Right atrium auricular region (tissue), 2 donors: ENCODE results near the gene TAAR9. TPM values are rescaled to one million over a fixed set of nuclear protein-coding genes. Genes with fewer than 3 reads are reported as not detected.

Experiments
- DNase-seq: peaks from one replicate; pipeline ENCODE4 v3.0.0-alpha.2; 2019; ENCODE audit warnings: low spot score
- H3K27ac ChIP-seq, 2 donors: fragments of 200-600 bp; sonication (generic); 1 replicate in 1 of 2; 2 replicates in 1 of 2; pipeline ENCODE4 v1.5.1; 2016 to 2019
- H3K27me3 ChIP-seq, 2 donors: fragments of 200-600 bp; sonication (generic); one replicate each; pipeline versions ENCODE4 v1.5.1 to v1.6.0; 2017 to 2019
- H3K36me3 ChIP-seq: fragments of 200-600 bp; sonication (generic); one replicate; pipeline ENCODE4 v1.5.1; 2016
- H3K4me1 ChIP-seq, 2 donors: fragments of 200-600 bp; sonication (generic); one replicate each; pipeline versions ENCODE4 v1.5.1 to v1.6.0; 2017 to 2019
- H3K4me3 ChIP-seq, 2 donors: fragments of 200-600 bp; sonication (generic); 1 replicate in 1 of 2; 2 replicates in 1 of 2; pipeline ENCODE4 v1.5.1; 2017 to 2019; ENCODE audit warnings: mild to moderate bottlenecking in 1 of 2, moderate library complexity in 1 of 2
- H3K9me3 ChIP-seq, 2 donors: fragments of 200-600 bp; sonication (generic); one replicate each; pipeline ENCODE4 v1.5.1; 2019
- CTCF ChIP-seq, 2 donors: fragments of 200-600 bp; sonication (generic); IDR thresholded peaks; one replicate each; pipeline ENCODE4 v1.5.1; 2019; ENCODE audit warnings: antibody characterized with exemption in 2 of 2
- total RNA-seq, 2 donors: library from RNA; depleted of rRNA; stranded (reverse); fragments of >200 nt; gene quantifications; one replicate each; pipeline ENCODE4 v1.1.0, GENCODE V29; 2016

The TAAR9 gene
- total RNA-seq, result not detected

GRCh38 chr6:132537977-132538376 lies at the start of gene TAAR9:
Gene TAAR9, plus strand, starts transcription at chr6:132538277. Its CDS starts 13 bp downstream, at chr6:132538290.
- no peak for TF ChIP-seq CTCF (IDR thresholded peaks at IDR 0.05)
- Histone ChIP-seq H3K27me3 (no peaks in the 10 kb centered on the region), H3K9me3 (no peaks in the 10 kb centered on the region), H3K27ac (no peak within 1 kb of the TSS), H3K4me3 (no peak within 1 kb of the TSS), H3K36me3 (no peaks in the 10 kb centered on the region), H3K4me1 (no peaks in the 10 kb centered on the region)
- no peak for DNase-seq

GRCh38 chr6:132489376-132489775 lies 48.7 kb upstream of the TAAR9 start:
- Histone ChIP-seq H3K9me3 (no peaks in the 10 kb centered on the region), H3K4me1 (peaks cover 0 to 31% of the 10 kb centered on the region in 2 donors), H3K27ac (peak overlapping the region; percentile 63 to 68), H3K36me3 (no peaks in the 10 kb centered on the region), H3K4me3 (no peak overlapping the region), H3K27me3 (no peaks in the 10 kb centered on the region)
- DNase-seq, result no peak
- TF ChIP-seq CTCF (IDR thresholded peaks at IDR 0.05), result no peak

- H3K4me1 ChIP-seq, result peaks cover 0 to 27% of the 10 kb centered on the region in 2 donors
- H3K27ac ChIP-seq, result peak overlapping the region; percentile 63 to 68
- H3K36me3 ChIP-seq, result no peaks in the 10 kb centered on the region
- H3K27me3 ChIP-seq, result no peaks in the 10 kb centered on the region
- no peak overlapping the region for H3K4me3 ChIP-seq
- DNase-seq, result no peak
- H3K9me3 ChIP-seq, result no peaks in the 10 kb centered on the region
- TF ChIP-seq CTCF (IDR thresholded peaks at IDR 0.05), result no peak
Measured at GRCh38 chr6:132490024-132490423, 48.1 kb upstream of the TAAR9 start.

- Histone ChIP-seq H3K36me3 (no peaks in the 10 kb centered on the region), H3K4me1 (peaks cover 0 to 27% of the 10 kb centered on the region in 2 donors), H3K27me3 (no peaks in the 10 kb centered on the region), H3K4me3 (no peak overlapping the region), H3K27ac (peak overlapping the region; percentile 63 to 68), H3K9me3 (no peaks in the 10 kb centered on the region)
- TF ChIP-seq CTCF (IDR thresholded peaks at IDR 0.05), result no peak
- no peak for DNase-seq
Measured at GRCh38 chr6:132490478-132491204, 47.4 kb upstream of the TAAR9 start.

GRCh38 chr6:132491303-132491702 lies 46.8 kb upstream of the TAAR9 start:
- peaks cover 0 to 27% of the 10 kb centered on the region in 2 donors for H3K4me1 ChIP-seq
- no peaks in the 10 kb centered on the region for H3K36me3 ChIP-seq
- H3K4me3 ChIP-seq, result no peak overlapping the region
- peak overlapping the region; percentile 63 to 68 for H3K27ac ChIP-seq
- no peaks in the 10 kb centered on the region for H3K27me3 ChIP-seq
- DNase-seq, result peak; percentile 66
- no peak for TF ChIP-seq CTCF (IDR thresholded peaks at IDR 0.05)
- H3K9me3 ChIP-seq, result no peaks in the 10 kb centered on the region

- no peaks in the 10 kb centered on the region for H3K36me3 ChIP-seq
- no peaks in the 10 kb centered on the region for H3K27me3 ChIP-seq
- H3K27ac ChIP-seq, result no peak overlapping the region
- no peak for TF ChIP-seq CTCF (IDR thresholded peaks at IDR 0.05)
- no peaks in the 10 kb centered on the region for H3K9me3 ChIP-seq
- H3K4me3 ChIP-seq, result no peak overlapping the region
- DNase-seq, result no peak
- peaks cover 0 to 27% of the 10 kb centered on the region in 2 donors for H3K4me1 ChIP-seq
Measured at GRCh38 chr6:132491881-132492280, 46.2 kb upstream of the TAAR9 start.
